HG02610 (cell line): ENCODE data around the gene ARPC5.
"Not testable (repeated sequence)": the region's sequence is repeated elsewhere in the genome, so short reads cannot be mapped to it uniquely, and the experiment has no call there.

Experiments used
- ATAC-seq: cut with Tn5 transposase; IDR thresholded peaks from one replicate; pipeline ENCODE4 v1.9.1; 2021; ENCODE audit warnings: mild to moderate bottlenecking, moderate library complexity; ENCODE audit not compliant: unreplicated experiment

ARPC5 gene

DNA sequence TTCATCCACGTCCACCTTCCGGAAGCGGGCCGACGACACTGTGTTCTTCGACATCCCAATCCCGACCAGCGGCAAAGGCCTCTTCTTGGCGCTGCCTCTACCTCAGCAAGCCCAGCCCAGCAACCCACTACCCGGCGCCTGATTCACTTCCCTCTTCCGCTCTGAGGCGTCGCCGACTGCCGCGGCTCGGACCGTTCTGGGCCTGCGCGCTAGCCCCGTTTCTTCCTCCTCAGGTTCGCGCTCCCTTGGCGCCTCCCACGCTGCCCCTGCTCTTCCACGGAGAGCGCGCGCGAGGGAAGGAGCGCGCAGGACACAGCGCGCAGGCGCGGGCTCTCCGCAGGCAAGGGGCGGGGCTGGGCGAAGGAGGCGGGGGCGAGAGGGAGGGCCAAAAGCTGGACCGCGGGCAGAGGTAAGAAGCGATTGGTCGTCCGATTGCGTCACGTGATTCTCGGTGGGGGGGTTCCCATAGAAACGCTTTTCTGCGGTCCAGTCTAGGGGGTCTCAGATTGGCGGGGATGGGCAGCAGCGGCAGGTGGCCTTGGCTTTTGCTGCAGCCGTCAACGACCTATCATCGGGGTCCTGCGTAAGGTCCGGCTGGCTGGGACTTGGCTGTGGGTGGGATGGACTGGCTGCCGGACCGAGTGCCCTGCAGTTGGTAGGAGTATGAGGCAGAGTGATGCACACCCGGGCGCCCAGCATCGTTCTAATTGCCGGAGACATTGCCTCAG is at the start of gene ARPC5:
ARPC5 (minus strand) TSS at position 178 of the 728 bp plus-strand sequence; CDS start at position 54, 124 bp downstream.
- ATAC-seq = peak; percentile 86

DNA sequence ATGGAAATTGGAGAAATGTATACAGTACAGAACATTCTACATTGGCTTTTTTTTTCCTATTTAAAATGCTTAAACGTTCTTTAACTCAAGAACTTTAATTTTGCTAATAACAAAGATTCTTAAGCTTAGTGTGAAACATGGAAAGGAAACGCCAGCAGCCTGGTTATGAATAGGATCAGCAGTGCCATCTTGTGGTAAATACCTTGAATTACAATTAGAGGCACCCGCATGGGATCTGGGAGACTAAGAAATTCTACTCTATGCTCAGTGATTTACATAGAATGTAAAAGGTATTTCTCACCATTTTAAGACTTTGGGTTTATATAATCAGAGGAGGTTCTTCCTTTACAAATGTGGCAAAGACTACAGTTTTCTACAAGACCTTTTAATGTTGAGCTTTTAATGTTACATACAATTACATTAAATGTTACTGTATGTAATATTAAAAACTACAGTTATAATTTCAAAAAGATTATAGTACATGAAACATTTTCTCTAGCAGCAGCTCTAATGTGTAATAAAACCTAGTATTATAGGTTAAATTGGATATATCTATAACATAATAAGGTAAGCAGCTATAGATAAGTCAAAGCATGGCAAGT is 49.6 kb upstream of the ARPC5 start:
- peak; percentile 40 for ATAC-seq

DNA sequence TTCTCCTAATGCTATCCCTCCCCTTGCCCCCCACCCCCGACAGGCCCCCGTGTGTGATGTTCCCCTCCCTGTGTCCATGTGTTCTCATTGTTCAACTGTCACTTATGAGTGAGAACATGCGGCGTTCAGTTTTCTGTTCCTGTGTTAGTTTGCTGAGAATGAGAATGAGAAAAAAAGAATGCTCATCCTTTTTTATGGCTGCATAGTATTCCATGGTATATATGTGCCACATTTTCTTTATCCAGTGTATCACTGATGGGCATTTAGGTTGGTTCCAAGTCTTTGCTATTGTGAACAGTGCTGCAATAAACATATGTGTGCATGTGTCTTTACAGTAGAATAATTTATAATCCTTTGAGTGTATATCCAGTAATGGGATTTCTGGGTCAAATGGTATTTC is 43.8 kb upstream of the ARPC5 start:
- ATAC-seq = not testable (repeated sequence)

DNA sequence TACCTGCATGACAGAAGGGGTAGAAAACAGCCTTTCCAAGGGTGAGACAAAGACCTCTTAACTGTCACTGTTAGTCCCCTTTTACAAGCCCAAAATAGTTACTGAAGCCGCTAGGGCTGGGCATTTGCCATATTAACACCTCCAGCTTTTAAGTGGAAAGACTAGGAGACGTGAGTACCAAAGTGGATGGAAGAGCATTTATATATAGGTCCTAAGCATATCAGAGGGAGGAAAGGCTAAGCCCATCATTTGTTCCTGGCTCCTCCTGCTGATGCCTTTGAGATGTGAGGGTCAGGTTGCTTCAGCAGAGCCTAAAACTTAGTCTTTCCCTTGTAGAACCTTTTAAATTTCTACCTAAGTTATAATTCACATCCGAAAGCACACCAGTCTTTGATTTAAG is 43.2 kb upstream of the ARPC5 start:
- ATAC-seq = no peak

DNA sequence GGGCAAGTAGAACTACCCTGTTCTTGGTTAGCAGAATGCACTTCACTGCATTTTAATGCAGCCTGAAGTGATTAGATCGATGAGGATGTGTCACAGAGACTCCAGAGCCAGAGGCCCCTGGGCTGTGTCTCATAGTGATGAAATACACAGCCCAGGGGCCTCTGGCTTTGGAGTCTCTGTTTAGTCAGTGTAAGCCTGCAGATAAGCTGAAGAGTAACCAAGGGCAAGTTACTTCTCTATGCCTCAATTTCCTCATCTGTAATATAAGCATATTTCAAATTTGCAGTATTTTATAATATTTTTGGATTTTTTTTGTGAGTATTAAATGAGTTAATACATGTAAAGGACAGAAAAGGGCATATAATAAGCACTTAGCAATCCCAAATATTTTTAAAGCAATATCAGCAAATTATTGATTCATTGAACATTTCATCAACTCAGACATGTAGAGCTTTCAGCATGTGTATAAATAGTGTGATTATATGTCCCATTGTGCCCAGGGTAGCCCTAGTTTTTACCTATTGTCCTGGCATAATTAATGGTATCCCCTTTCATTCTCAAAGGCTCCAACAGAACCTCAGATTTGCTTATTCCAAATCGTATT is 41.1 kb upstream of the ARPC5 start:
- no peak for ATAC-seq

DNA sequence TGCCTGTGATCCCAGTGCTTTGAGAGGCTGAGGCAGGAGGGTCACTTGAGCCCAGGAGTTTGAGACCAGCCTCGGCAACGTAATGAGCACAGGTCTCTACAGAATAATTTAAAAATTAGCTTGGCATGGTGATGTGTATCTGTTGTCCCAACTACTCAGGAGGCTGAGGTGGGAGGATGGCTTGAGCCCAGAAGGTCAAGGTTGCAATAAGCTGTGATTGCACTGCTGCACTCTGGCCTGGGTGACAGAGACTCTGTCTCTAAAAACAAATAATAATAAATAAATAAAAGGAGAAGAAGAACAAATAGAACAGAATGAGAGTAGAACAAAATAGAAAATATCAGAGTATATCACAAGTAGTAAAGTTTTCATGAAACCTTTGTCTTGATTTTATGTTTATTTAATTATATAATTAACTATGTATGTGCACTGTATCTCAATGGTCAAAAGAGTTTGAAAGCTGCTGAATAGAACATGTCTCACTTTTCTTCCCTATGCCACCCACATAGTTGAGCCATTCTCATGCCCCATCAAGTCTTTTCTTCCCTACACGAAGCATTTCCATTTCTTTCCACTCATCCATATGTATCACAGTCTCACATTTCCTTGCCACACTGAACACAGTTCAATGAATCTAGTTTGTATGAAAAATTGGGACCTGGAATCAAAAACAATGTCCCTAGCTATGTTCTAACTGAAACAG is 40.5 kb upstream of the ARPC5 start:
- no peak for ATAC-seq

DNA sequence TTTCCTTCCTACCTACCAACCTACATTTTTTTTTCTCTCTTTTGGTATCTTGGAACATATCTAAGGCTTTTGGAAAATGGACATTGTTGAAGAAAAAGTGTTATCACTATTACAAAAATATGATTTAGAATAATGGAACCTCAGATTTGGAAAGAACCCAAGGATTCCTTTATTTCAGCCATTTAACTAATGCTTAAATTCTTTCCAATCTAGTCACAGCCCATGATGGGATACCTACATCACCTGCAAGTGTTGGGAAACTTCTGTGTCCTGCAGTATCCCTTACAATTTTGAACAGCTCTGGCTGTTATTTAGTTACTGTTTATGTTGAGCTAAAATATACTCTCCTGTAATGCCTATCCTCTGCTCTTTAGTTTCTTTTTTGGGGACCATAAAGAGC is 39.8 kb upstream of the ARPC5 start:
- no peak for ATAC-seq

DNA sequence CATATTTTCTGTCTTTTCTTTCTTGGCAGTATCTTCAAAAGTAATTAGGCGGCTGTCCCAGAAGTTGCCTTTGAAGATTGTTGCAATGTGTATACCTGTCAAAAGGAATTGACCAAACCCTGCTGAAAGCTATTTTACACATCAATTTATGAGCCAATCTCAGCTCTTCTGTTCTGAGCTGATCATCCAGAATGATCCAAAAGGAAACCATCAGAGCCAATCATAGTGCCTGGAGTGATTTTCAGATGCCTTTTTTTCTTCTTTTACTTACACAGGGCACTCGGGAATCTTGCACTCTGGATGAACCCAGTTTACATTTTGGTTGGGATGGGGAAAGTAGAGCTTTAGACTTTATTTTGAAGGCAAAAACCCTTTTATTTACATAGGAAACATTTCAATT is 39.3 kb upstream of the ARPC5 start:
- no peak for ATAC-seq

DNA sequence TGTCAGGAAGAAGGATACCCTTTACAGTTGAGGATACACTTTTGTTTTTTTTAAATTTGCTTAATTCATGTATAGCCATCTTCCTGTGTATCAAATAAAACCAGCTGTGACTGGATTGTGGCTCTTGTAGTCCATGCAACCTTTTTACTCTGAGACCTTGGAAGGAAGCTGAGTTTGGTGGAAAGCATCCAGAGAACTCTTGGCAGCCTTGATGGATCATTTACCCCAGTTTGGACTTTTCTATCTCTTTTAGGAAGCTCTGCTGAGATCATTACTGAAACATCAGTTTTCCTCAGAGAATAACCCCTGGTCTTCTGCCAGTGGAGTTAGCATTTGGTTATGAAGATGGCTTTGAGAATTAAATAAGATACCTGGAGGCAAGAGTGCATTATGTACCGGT is 38.8 kb upstream of the ARPC5 start:
- no peak for ATAC-seq

DNA sequence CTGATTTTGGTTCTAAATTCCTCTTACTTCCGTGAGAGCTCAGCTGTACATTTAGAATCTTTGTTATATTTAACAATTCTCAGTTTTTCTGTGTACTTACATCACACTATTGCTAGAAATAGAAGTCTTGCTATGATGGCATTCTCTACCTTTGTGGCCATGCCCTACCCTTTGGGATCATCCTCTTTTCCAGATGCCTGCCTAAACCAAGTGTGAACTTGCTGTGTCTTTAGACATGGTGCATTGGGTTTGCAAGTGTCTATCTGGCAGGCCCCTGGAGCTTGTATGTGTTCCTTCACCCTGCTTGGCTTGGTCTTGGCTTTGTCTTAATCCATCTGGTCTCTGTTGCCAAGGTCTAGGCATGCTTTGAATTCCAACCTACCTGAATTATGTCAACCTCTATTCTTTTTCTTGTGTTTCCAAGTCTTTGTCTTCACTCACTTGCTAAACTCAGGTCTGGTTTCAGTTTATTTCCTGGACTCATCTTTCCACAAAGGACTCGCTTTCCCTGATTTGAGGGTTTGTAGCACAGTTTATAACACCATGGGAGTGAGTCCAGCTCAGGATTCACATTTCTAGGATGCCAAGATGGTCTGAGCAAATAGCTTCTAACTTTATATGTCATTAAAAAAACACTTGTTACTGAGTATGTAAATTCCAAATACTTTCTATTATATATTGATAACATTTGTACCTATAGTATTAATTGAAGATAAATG is 38.2 kb upstream of the ARPC5 start:
- no peak for ATAC-seq

DNA sequence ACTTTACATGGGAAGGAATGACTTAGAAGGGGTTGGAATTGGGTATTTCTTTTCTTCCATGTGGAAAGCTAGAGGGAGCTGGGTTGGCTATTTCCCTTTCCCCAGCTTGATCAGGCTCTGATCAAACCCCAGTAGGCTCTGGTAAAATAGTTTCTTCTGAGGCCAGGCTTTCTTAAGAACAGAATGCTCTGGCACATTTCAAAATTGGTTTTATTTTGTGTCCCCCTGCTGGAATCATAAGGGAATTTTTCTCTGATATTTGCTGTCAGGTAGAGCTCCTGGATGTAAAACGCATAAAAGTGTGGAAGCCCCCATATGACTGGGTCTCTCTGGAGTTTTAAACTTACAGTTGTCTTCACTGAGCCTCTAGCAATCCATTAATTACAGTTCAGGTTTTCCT is 34.6 kb upstream of the ARPC5 start:
- ATAC-seq = no peak

DNA sequence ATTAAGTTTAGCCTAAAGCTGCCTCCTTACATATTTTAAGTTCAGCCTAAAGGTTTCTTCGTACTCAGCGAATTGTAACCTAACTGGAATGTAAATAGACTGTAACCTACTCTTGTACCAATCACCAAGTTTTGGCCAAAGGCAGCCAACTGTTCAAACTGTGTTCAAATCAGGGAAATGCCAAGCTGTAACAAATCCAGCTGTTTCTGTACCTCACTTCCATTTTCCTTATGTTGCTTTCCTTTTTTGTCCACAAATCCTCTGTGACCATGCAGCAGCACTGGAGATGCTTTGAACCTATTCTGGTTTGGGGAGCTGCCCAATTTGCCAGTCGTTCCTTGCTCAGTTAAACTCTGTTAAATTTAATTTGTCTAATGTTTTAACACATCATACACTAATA is 20.8 kb upstream of the ARPC5 start:
- ATAC-seq = no peak

DNA sequence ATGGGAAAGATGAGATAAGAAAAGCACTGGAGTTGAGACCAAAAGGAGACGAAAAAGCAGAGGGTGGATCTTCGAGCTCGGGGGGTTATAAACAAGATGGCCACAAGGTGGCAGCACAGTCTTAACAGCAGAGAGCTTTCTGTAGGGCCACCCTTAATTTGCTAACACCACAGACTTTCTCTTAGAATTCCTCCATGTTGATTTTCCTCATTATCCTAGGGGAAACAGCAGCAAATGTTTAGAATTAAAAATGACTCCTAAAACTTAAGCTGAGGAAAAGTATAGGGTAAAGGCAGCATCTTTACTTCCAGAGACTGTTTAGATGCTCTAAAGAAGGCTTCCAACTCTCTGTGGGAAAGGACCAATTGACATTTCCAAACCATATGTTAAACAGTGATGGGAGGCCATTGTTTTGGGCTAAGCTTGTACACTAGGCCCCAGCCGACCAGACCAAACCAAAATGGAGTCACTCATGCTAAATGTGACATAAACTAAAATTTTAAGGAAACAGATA is 20.0 kb upstream of the ARPC5 start:
- no peak for ATAC-seq

DNA sequence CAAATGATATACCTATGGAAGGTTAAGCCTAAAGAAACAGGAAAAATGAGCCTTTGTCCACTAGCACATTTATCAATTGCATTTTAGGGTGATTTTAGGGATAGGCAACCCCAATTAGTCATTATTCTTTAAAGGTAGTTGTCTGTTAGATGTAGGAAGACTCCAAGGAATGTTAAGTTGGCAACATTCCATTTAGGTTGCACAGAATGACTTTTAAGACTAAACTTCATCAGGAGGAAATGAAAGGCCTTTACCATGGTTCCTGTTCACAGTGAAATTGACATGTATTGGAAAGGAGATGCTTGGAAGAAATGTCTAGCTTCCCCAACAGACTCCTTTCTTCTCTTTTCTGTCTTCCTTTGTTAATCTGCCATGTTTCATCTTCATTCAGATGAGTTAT is 19.1 kb upstream of the ARPC5 start:
- no peak for ATAC-seq

DNA sequence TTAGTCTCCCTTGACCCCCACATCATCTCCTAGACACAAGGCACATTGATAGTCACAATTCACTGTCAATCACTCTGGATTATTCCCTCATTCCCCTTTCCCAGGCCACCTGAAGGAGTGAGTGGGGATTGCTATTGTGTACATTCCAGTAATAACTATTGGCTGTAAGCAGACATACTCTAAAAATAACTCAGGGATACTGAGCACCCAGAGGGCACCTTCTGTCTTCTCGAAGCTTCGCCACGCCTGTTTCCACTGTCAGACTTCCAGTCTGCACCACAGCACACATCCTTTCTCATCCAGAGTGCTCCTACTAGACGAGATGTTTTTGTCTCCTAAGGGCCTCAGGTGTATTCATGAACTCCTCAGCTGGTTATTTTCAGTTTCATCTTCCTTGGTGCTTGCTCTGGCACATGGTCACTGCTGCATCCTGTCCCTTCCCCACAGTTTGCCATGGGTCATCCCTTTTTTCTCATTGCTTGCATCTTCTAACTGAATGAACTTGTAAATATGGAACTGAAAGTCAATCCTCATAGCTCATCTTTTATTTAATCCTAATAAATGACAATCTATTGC is 18.4 kb upstream of the ARPC5 start:
- peak; percentile 45 for ATAC-seq

DNA sequence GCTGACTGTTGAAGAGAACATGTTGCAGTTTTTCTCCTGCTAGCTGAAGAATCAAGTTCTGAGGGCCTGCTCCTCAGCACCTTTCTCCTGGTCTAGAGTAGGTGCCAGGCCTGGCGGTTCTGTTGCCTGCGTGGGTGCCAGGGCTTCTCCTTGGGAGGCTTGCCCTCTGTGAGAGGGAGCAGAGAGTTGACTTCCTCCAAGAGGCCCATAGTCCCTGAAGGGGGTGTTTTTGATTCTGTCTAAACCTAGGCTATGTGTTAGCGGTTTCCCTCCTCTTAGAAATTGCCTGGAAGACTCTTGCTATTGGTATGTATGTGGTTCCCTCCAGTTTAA is 17.8 kb upstream of the ARPC5 start:
- no peak for ATAC-seq

DNA sequence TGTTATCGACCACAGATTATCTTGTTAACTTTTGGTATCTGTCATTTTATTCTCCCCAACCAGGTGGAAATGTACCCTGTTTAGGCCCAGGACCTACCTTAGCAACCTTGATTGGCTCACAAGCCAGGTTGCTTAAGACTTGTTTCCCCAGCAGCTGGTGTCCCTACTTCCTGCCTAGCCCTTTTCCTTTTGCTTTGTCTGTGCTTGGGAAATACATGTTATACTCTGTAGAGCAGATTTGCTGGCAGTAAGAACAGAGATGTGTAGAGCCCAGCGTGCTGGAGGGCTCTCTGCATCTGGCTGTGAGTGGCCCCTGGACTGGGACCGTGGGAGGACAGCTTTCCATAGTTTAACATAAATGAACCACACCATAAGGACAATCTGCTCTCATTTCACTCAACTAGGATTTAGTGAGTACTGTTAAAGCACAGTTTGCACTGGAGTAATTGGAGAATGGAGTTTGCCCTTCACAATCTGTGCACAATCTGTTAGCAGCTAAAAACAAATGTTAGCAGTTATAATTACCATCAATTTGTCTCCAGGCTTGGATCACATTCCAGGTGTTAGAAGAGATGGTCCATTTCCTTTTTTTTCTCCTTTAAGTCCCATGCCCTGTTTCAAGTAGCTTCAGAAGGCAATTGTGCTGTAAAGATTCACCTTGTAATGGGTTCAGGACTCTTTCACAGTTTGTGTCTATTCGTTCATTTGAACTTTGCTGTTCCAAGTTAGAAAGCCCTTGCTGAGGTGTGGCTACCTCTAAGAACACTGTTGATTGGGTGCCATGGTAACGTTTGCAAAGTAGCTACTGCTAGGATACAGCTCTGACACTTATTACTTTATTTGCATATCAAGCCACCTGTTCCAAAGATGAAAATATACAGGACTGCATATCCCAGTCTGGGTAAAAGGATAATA is 17.2 kb upstream of the ARPC5 start, which contains the start of gene APOBEC4:
APOBEC4 (minus strand) TSS at position 770 of the 915 bp plus-strand sequence. CDS start 4,535 bp downstream, outside the sequence.
- peak; percentile 12 for ATAC-seq

DNA sequence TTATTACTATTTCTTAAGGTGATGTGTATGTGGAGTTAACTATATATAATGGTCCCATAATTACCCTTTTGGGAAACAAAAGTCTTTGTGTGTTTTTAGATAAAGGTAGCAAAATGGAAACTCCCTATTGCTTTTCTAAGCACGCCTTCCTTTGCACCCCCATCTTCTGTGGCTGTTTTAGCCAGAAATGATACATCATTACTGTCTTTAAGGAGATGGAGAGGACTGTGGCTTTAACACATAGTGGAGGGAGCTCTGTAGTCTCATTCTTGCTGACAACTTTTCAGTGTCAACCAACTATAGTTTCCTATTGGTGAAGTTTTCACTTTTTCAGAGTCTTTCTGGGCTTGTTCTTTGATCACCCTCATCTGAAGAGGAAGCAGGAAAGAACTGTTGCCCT is 16.5 kb upstream of the ARPC5 start:
- peak; percentile 74 for ATAC-seq

DNA sequence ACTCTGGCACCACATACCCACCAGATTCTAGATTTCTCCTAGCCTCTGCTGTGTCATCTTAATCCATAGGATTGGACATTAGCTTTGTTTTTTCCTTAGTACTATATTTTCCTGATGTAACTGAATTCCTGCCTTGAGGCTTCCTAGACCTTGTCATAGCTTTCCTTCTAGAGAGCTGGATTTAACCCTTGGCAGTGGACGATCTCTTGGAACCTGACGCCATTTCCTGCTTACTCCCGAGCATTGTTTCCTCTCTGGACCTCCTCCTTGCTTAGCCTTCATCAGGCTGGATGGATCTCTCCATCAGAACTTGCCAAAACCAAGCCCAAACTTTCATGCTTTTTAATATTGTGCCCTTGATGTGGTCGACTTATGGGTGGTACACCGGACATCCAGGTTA is 16.0 kb upstream of the ARPC5 start:
- ATAC-seq = no peak
